GM23248 (cell line): ENCODE measurements around the gene RUNX1. TPM values are rescaled to one million over a fixed set of nuclear protein-coding genes. Genes with fewer than 3 reads are reported as not detected.
A peak's percentile ranks its signal among the peaks of the same experiment; 100 is the strongest.

Source experiments
- DNase-seq: peaks from one replicate; pipeline ENCODE4 v3.0.0-alpha.2; 2015
- H2AFZ ChIP-seq: fragments of 200-600 bp; sonication (generic); 2 replicates; pipeline ENCODE4 v1.6.1; 2016; ENCODE audit warnings: antibody characterized with exemption
- H3F3A ChIP-seq: fragments of 200-600 bp; sonication (generic); 2 replicates; pipeline ENCODE4 v1.6.1; 2016; ENCODE audit warnings: mild to moderate bottlenecking, antibody characterized with exemption, mixed run types; ENCODE audit not compliant: insufficient read depth
- H3K27ac ChIP-seq: fragments of 200-600 bp; sonication (generic); 2 replicates; pipeline ENCODE4 v1.5.1; 2016; ENCODE audit warnings: mild to moderate bottlenecking
- H3K27me3 ChIP-seq: fragments of 200-600 bp; sonication (generic); replicated peaks from 2 replicates; pipeline ENCODE4 v1.6.1; 2016; ENCODE audit warnings: mild to moderate bottlenecking; ENCODE audit not compliant: insufficient read depth
- H3K36me3 ChIP-seq: fragments of 200-600 bp; sonication (generic); 2 replicates; pipeline ENCODE4 v1.6.1; 2016; ENCODE audit warnings: low read depth, mild to moderate bottlenecking
- H3K4me1 ChIP-seq: fragments of 200-600 bp; sonication (generic); 2 replicates; pipeline ENCODE4 v1.6.1; 2016; ENCODE audit warnings: mild to moderate bottlenecking; ENCODE audit not compliant: insufficient read depth
- H3K4me2 ChIP-seq: fragments of 200-600 bp; sonication (generic); one replicate; pipeline ENCODE4 v1.6.1; 2016; ENCODE audit warnings: mild to moderate bottlenecking; ENCODE audit not compliant: unreplicated experiment
- H3K4me3 ChIP-seq: fragments of 200-600 bp; sonication (generic); 2 replicates; pipeline ENCODE4 v1.5.1; 2016; ENCODE audit warnings: mild to moderate bottlenecking
- H3K79me2 ChIP-seq: fragments of 200-600 bp; sonication (generic); 2 replicates; pipeline ENCODE4 v1.6.1; 2016; ENCODE audit warnings: mild to moderate bottlenecking; ENCODE audit not compliant: insufficient read depth
- H3K9ac ChIP-seq: fragments of 200-600 bp; sonication (generic); 2 replicates; pipeline ENCODE4 v1.6.1; 2016; ENCODE audit warnings: mild to moderate bottlenecking
- H3K9me2 ChIP-seq: fragments of 200-600 bp; sonication (generic); 2 replicates; pipeline ENCODE4 v1.6.1; 2016; ENCODE audit warnings: mixed run types, mild to moderate bottlenecking, moderate library complexity; ENCODE audit not compliant: insufficient read depth
- H3K9me3 ChIP-seq: fragments of 200-600 bp; sonication (generic); one replicate; pipeline ENCODE4 v1.6.1; 2017; ENCODE audit warnings: low read depth
- H4K20me1 ChIP-seq: fragments of 200-600 bp; sonication (generic); 2 replicates; pipeline ENCODE4 v1.6.0; 2016; ENCODE audit not compliant: insufficient read depth
- EZH2 ChIP-seq: fragments of 200-600 bp; sonication (generic); IDR thresholded peaks from 2 replicates; pipeline ENCODE4 v1.6.1; 2018; ENCODE audit warnings: antibody characterized with exemption, mild to moderate bottlenecking; ENCODE audit not compliant: insufficient read depth, poor library complexity, severe bottlenecking
- EZH2phosphoT487 ChIP-seq: fragments of 200-600 bp; sonication (generic); IDR thresholded peaks from 2 replicates; pipeline ENCODE4 v1.6.1; 2018; ENCODE audit warnings: antibody characterized with exemption, moderate library complexity, mild to moderate bottlenecking, low read depth; ENCODE audit not compliant: insufficient read depth
- WGBS, 2 experiments: methylation state at CpG; one replicate each; pipeline ENCODE4 v1.1.6; 2015 to 2017; ENCODE audit warnings: low lambda C conversion rate in 2 of 2, low coverage in 1 of 2; ENCODE audit errors: missing lambda C conversion rate in 2 of 2; 5-methylcytosine and 5-hydroxymethylcytosine counted together
- in situ Hi-C: fragments of 300-500 bp; cut with MboI; formaldehyde crosslinking; loops from 2 replicates; pipeline ENCODE4 v1.15.0; 2020
- polyA plus RNA-seq: library from polyadenylated mRNA; unstranded; fragments of >200 nt; fragmentation: Nextera tagmentation; extraction: Ambion mirVana; gene quantifications from 2 replicates; pipeline ENCODE4 v1.2.1, GENCODE V29; 2016
- total RNA-seq: library from RNA; depleted of rRNA; stranded (reverse); fragments of >200 nt; shearing (Covaris generic); gene quantifications from 2 replicates; pipeline ENCODE4 v1.2.3, GENCODE V29; 2014

RUNX1 gene
- total and polyA plus RNA-seq, 2 experiments from 2014 or later = 21.3 to 32.6 TPM

DNA sequence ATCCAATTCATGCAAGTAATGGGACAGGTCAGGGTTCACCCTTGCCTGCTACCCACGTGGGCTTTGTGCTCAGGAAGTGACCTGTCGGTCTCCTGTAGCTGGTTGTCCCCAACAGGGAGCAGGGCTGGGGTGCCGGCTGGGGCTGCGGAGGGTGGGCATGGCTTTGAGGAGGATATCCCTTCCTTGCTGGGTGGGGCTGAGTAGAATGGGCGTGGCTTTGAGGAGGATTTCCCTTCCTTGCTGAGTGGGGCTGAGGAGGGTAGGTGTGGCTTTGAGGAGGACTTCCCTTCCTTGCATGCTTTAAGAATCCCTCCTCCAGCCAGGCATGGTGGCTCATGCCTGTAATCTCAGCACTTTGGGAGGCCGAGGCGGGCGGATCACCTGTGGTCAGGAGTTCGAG is 229.1 kb downstream of the RUNX1 start:
- Histone ChIP-seq H3K4me1 (peaks cover 28% of the 10 kb centered on the region), H3F3A (peaks cover 89% of the 10 kb centered on the region), H2AFZ (no peak overlapping the region), H3K4me2 (no peak overlapping the region), H4K20me1 (no peaks in the 10 kb centered on the region), H3K36me3 (peaks cover 70% of the 10 kb centered on the region), H3K9me2 (no peaks in the 10 kb centered on the region), H3K9me3 (no peaks in the 10 kb centered on the region), H3K27me3 (no peaks in the 10 kb centered on the region), H3K4me3 (no peak overlapping the region), H3K27ac (peak overlapping the region; percentile 23), H3K79me2 (peaks cover 95% of the 10 kb centered on the region), H3K9ac (no peak overlapping the region)
- in situ Hi-C loops = no loop called here
- no peak for DNase-seq
- 89 to 95% methylated on average over 9 of the region's 9 CpGs for WGBS, 2 experiments
- TF ChIP-seq EZH2phosphoT487 (no peak), EZH2 (no peak)

DNA sequence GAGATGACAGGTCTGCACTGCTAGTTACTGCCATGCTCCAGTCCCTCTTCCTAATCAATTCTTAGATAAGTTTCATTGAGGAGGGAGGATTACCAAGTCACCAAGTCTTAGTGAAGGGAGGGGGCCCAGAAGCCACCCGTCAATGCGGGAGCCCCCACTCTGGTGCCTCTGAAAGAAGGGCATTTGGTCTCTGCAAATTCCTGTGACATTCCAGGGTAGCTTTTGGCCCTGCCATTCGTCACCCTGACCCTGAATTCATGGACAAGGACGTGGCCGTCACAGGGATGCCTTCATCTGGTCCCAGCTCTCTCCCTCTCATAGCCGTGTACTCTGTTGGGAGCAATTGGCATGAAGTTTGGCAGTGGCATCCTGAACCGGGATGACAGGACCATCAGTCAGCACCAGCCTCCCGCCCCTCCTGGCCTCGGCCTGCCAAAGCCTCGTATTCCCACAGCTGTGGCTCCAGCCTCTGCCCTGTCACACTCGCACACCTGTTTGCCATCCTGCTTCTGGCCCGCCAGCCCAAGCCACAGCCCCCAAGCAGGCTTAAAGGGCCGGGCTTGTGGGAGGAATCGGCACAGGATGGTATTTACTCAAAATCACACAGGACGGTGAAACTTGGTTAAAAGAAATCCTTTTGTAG is 229.6 kb downstream of the RUNX1 start:
- no peak for DNase-seq
- H4K20me1 ChIP-seq = no peaks in the 10 kb centered on the region
- H3K9ac ChIP-seq = no peak overlapping the region
- peaks cover 89% of the 10 kb centered on the region for H3F3A ChIP-seq
- no peak overlapping the region for H3K4me2 ChIP-seq
- no peak overlapping the region for H3K4me3 ChIP-seq
- H3K9me2 ChIP-seq = no peaks in the 10 kb centered on the region
- no peaks in the 10 kb centered on the region for H3K27me3 ChIP-seq
- TF ChIP-seq EZH2phosphoT487 = no peak
- no peak for TF ChIP-seq EZH2
- H2AFZ ChIP-seq = no peak overlapping the region
- H3K9me3 ChIP-seq = no peaks in the 10 kb centered on the region
- WGBS, 2 experiments = 76 to 79% methylated on average over 15 of the region's 15 CpGs
- H3K27ac ChIP-seq = peak overlapping the region; percentile 23
- in situ Hi-C loops = no loop called here
- H3K79me2 ChIP-seq = peaks cover 95% of the 10 kb centered on the region
- H3K4me1 ChIP-seq = peaks cover 28% of the 10 kb centered on the region
- H3K36me3 ChIP-seq = peaks cover 70% of the 10 kb centered on the region

DNA sequence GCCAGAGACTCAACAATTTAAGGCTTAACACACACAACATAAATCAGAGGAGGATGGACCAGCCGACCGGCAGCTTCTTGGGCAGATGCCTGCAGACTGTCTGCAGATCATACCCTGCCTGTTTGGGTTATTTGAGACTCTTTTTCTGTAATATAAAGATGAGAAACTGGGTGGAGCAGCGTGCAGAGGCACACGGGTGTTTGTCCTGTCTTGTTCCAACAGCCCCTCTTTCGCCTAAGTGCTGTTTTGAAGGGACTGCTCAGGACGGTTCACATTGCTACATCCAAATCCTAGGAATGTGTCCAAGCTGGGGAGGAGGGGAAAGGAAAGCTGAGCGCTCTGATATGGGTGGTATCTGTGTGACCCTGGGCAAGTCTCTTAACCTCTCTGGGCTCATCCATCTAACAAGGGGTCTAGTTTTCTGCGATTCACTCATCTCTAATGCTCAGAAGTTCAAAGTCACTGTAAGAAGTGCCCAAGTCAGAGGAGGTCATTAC is 230.4 kb downstream of the RUNX1 start:
- 65 to 73% methylated on average over 8 of the region's 8 CpGs for WGBS, 2 experiments
- H3K79me2 ChIP-seq = peaks cover 94% of the 10 kb centered on the region
- no peak overlapping the region for H3K4me3 ChIP-seq
- TF ChIP-seq EZH2 = no peak
- TF ChIP-seq EZH2phosphoT487 = no peak
- DNase-seq = no peak
- H3K27ac ChIP-seq = peak overlapping the region; percentile 23
- in situ Hi-C loops = no loop called here
- H3K27me3 ChIP-seq = no peaks in the 10 kb centered on the region
- no peaks in the 10 kb centered on the region for H3K9me2 ChIP-seq
- H3K9me3 ChIP-seq = no peaks in the 10 kb centered on the region
- no peak overlapping the region for H3K4me2 ChIP-seq
- peaks cover 70% of the 10 kb centered on the region for H3K36me3 ChIP-seq
- H3F3A ChIP-seq = peaks cover 89% of the 10 kb centered on the region
- H3K9ac ChIP-seq = no peak overlapping the region
- H2AFZ ChIP-seq = no peak overlapping the region
- peaks cover 30% of the 10 kb centered on the region for H3K4me1 ChIP-seq
- H4K20me1 ChIP-seq = no peaks in the 10 kb centered on the region

DNA sequence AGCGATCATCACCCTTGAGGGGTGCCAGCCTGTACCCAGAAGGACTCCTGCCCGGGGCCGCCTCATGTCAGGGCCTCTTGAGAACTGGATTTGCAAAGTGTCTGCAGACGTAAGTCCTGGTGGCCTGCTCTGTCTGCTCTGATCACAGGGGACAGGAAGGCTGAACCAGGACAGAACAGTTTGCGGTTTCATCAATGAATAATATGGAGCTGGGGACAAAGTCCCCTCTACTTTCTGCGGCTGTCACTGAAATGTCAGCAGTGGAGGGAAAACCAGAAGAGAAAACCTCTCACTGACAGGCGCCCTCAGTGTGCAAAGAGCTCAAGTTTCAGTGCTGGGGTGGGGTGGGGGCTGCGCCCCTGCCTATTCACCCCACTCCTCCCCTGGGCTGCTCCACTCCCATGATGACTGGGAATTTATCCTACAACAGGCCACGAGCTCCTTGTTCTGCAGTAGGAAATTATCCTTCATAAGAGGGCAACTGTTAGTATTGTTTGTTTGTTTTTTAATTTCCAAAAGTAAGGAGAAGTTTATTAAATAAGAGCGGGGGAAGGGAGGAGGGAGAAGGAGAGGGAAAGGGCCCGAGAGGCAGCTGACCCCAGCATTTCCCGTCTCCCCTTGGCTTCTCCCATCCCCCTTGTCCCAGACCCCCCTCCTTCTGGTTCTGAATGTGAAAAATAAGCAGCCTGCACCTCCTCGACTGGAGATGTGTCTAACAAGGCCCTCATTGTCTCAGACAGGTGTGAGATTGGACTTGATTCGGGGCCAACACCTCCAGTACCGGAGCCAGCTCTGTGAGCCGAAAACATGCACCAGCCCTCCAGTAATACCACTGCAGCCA is 231.1 kb downstream of the RUNX1 start:
- Histone ChIP-seq H3K4me1 (peaks cover 36% of the 10 kb centered on the region), H3K27ac (peak overlapping the region; percentile 23), H3K36me3 (peaks cover 67% of the 10 kb centered on the region), H3K9me2 (no peaks in the 10 kb centered on the region), H3F3A (peaks cover 89% of the 10 kb centered on the region), H3K4me3 (no peak overlapping the region), H3K4me2 (no peak overlapping the region), H3K9ac (no peak overlapping the region), H3K9me3 (no peaks in the 10 kb centered on the region), H2AFZ (no peak overlapping the region), H3K79me2 (peaks cover 90% of the 10 kb centered on the region), H4K20me1 (no peaks in the 10 kb centered on the region), H3K27me3 (no peaks in the 10 kb centered on the region)
- no peak for DNase-seq
- WGBS, 2 experiments = 91 to 92% methylated on average over 16 of the region's 16 CpGs
- TF ChIP-seq EZH2phosphoT487 (no peak), EZH2 (no peak)
- in situ Hi-C loops = no loop called here
